KOPT-K1 (cell line): Measurements from ENCODE around the gene WEE2.

Source experiments
- H3K27ac ChIP-seq: fragments of 200-600 bp; sonication (generic); 2 replicates; pipeline ENCODE4 v1.5.1; 2016; ENCODE audit warnings: antibody characterized with exemption, mild to moderate bottlenecking, low read depth, low read length; ENCODE audit not compliant: poor library complexity, severe bottlenecking
- H3K36me3 ChIP-seq: fragments of 200-600 bp; sonication (generic); 2 replicates; pipeline ENCODE4 v1.5.1; 2017; ENCODE audit warnings: antibody characterized with exemption, mild to moderate bottlenecking, low read length, moderate library complexity; ENCODE audit not compliant: insufficient read depth
- H3K9me3 ChIP-seq: fragments of 200-600 bp; sonication (generic); 2 replicates; pipeline ENCODE4 v1.5.1; 2017; ENCODE audit warnings: antibody characterized with exemption, low read length, mild to moderate bottlenecking; ENCODE audit not compliant: insufficient read depth, poor library complexity, severe bottlenecking

WEE2 gene

DNA sequence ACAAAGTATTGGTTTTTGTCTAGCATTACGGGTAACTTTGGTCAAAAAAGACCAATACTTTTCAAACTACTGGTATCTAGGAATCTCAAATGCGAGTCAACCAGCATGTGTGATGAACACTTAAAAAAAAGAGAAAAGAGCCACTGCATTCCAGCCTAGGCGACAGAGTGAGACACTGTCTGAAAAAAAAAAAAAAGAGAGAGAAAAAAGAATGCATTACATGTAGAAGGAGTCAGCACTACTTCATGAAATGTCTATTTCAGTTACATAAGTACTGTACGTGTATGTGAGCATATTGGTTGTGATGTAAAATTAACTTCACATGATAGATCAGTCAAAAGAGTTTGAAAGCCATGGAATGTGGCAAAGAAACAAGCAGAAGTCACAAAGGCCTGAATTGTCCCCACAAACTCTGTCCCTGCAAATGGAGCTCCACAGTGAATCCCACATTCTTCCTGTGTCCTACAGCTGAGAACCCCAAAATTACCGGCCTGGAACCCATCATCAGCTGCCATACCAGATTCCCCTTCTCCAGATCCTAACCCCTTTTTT, 7.8 kb upstream of the WEE2 start:
- Histone ChIP-seq H3K9me3 (no peaks in the 10 kb centered on the region), H3K36me3 (no peaks in the 10 kb centered on the region), H3K27ac (no peak overlapping the region)

GRCh38 chr7:141700848-141701371, 7.2 kb upstream of the WEE2 start:
- Histone ChIP-seq H3K27ac (no peak overlapping the region), H3K9me3 (no peaks in the 10 kb centered on the region), H3K36me3 (no peaks in the 10 kb centered on the region)

DNA sequence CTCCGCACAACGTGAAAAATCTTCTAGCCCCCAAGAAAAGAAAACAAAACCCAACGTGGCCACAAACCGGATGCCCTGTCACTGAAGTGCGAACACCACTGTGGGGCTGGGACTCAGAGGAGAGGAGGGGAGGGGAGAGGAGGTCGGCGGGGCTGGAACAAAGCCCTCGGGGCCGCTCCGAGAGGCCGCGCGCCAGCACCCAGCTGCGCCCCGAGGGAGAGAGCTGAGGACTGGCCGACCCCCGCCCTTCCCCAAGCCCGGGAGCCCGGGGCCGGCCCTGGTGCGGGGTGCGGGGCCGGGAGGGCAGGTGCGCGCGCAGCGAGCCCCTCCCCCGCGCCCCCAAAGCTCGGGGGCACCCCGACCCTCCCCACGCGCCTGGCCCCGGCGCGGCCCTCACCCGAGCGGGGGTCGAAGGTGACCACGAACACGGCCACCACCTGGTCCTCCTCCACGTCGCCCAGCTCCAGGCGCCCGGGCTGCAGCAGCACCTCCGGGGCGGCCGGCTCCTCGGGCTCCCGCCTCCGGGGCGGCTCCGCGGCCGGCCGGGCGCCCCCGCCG, 6.6 kb upstream of the WEE2 start:
- H3K9me3 ChIP-seq: no peaks in the 10 kb centered on the region
- H3K36me3 ChIP-seq: no peaks in the 10 kb centered on the region
- H3K27ac ChIP-seq: peak overlapping the region; percentile 36

DNA sequence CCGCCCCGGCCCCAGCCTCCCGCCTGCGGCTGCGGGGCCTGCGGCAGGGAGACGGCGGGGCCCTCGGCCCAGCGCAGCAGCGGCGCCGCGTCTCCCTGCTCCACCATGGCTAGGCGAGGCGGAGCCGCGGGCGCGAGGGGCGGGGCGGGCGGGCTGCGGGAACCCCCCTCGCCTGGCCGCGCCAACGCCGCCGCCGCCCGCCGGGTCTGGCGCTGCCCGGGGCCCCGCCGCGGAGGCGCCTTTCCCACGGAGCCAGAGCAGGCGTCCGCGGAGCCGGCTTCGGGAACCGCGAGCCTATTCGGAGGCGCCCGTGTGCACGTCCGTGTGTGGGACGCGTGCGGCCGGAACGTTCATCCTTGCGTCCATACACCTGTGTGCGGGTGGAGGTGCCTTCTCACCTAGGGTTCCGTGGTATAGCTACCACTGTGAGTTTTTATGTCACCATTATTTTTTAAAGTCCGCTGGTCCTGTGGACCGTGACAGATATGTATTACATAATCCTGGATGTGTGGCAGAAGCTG, 6.0 kb upstream of the WEE2 start, which contains the start of gene DENND11:
Gene DENND11, minus strand, starts transcription at position 120 of the 521 bp plus-strand sequence. Its CDS starts 13 bp downstream, at position 107.
- Histone ChIP-seq H3K9me3 (no peaks in the 10 kb centered on the region), H3K36me3 (no peaks in the 10 kb centered on the region), H3K27ac (peak within 1 kb of the TSS; percentile 36)

GRCh38 chr7:141702892-141703291, 5.3 kb upstream of the WEE2 start:
- H3K27ac ChIP-seq: no peak overlapping the region
- H3K9me3 ChIP-seq: no peaks in the 10 kb centered on the region
- no peaks in the 10 kb centered on the region for H3K36me3 ChIP-seq

GRCh38 chr7:141704112-141704511, 4.0 kb upstream of the WEE2 start:
- Histone ChIP-seq H3K9me3 (no peaks in the 10 kb centered on the region), H3K27ac (no peak overlapping the region), H3K36me3 (no peaks in the 10 kb centered on the region)

- no peak overlapping the region for H3K27ac ChIP-seq
Observed at GRCh38 chr7:141704741-141705140, 3.4 kb upstream of the WEE2 start.

GRCh38 chr7:141706239-141707064, 1.7 kb upstream of the WEE2 start:
- H3K9me3 ChIP-seq: no peaks in the 10 kb centered on the region
- H3K36me3 ChIP-seq: no peaks in the 10 kb centered on the region
- H3K27ac ChIP-seq: no peak overlapping the region

More at GRCh38 chr7:141704741-141705140, 3.4 kb upstream of the WEE2 start:
- no peaks in the 10 kb centered on the region for H3K9me3 ChIP-seq
- H3K36me3 ChIP-seq: no peaks in the 10 kb centered on the region

- Histone ChIP-seq H3K27ac (no peak overlapping the region), H3K36me3 (no peaks in the 10 kb centered on the region), H3K9me3 (no peaks in the 10 kb centered on the region)
Observed at GRCh38 chr7:141709318-141709717, 1.2 kb downstream of the WEE2 start.

DNA sequence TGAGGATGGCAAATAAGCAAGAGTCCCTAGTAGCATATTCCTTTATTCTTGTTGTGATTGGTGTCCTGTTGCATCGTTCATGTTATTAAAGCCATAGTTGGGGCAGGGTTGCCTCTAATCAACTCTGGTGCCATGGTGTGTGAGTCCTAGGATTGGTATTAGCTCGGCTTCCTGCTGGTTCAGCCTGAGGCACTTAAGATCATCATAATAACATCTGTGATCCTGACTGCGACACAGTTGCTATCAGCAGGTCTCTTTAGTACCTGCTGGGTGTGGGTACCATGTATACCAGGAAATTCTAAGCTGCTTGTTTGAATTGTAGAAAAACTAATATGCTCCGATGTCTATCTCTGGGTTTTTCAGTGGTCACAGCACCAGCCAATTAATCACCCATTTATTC, 1.6 kb downstream of the WEE2 start:
- Histone ChIP-seq H3K9me3 (no peaks in the 10 kb centered on the region), H3K27ac (no peak overlapping the region), H3K36me3 (no peaks in the 10 kb centered on the region)

DNA sequence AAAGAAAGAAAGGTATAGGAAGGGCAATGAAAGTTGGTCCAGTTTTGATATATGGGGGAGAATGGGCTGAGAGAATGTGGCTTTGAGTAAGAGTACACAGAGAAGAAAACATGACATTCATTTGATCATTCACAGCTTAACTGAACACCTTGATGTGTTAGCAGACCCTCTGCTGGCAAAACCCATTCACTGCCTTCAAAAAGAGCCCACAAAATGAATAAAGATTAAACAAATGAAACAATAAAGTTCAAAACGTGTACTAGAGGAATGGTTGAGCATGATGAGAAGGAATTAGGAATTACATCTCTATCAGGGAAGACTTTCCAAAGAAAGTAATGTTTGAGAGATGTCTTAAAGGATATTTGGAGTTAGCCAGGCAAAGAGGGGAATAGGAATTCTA, 2.1 kb downstream of the WEE2 start:
- Histone ChIP-seq H3K36me3 (no peaks in the 10 kb centered on the region), H3K9me3 (no peaks in the 10 kb centered on the region), H3K27ac (no peak overlapping the region)

GRCh38 chr7:141712603-141713255, 4.6 kb downstream of the WEE2 start:
- Histone ChIP-seq H3K9me3 (no peaks in the 10 kb centered on the region), H3K36me3 (no peaks in the 10 kb centered on the region), H3K27ac (no peak overlapping the region)

GRCh38 chr7:141713890-141714289, 5.7 kb downstream of the WEE2 start:
- Histone ChIP-seq H3K9me3 (no peaks in the 10 kb centered on the region), H3K27ac (no peak overlapping the region)

DNA sequence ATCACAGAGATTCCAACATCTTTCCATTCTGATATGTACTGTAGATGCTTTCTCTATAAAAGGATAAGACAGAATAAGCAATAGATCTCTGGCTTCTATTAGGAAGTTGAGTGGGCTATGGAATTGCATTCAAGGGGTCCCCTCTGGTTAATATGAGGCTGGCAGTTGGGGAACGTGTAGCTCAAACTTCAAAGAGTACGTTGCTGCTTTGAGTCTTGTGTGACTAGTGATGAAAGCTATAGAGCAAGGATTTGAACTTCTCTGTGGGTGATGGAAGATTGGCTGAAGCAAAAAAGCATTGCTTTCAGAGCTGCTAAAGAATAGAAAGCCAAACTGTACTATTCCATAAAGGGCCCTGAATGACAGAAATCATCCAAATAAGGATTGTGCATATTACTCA, 6.4 kb downstream of the WEE2 start:
- H3K36me3 ChIP-seq: no peaks in the 10 kb centered on the region
- H3K9me3 ChIP-seq: no peaks in the 10 kb centered on the region
- no peak overlapping the region for H3K27ac ChIP-seq

More at GRCh38 chr7:141713890-141714289, 5.7 kb downstream of the WEE2 start:
- H3K36me3 ChIP-seq: no peaks in the 10 kb centered on the region

DNA sequence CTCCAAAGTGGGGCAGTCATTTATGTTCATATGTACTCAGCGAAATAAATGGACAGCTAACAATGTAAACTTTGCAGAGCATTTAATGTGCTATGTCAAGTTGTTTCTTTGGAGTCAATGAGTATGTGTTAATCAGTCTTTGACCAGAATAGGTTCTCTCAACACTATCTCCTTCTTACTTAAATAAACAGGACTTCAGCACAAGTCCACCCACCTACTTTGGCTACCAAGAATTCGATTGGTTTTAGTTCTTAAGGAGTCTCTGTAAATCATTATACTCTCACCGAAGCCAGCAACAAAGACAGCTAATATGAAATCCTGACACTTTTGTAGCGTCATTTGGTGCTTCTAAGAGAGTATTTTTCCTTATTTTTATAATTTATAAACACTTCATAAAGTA, 6.9 kb downstream of the WEE2 start:
- no peaks in the 10 kb centered on the region for H3K36me3 ChIP-seq
- H3K9me3 ChIP-seq: no peaks in the 10 kb centered on the region
- H3K27ac ChIP-seq: no peak overlapping the region
